T-helper 2 cell treated with Interferon-gamma antibody and Interleukin-4, amounts not matched to agents 5 μg/mL and 100 μg/mL, for 36 hours (primary cell): ENCODE data around the gene TMC4.
"Not testable (repeated sequence)": the region's sequence is repeated elsewhere in the genome, so short reads cannot be mapped to it uniquely, and the experiment has no call there.

Experiments used
- DNase-seq: peaks from one replicate; pipeline ENCODE4 v3.0.0; 2021; ENCODE audit warnings: low spot score
- H3K27ac Mint-ChIP-seq: one replicate; pipeline ENCODE4 v1.8.0; 2021; ENCODE audit warnings: mild to moderate bottlenecking, mixed read lengths
- H3K27me3 Mint-ChIP-seq: one replicate; pipeline ENCODE4 v1.8.0; 2021; ENCODE audit warnings: low read depth, mixed read lengths
- H3K36me3 Mint-ChIP-seq: one replicate; pipeline ENCODE4 v1.8.0; 2021; ENCODE audit warnings: low read depth, mixed read lengths
- H3K4me1 Mint-ChIP-seq: one replicate; pipeline ENCODE4 v1.8.0; 2021; ENCODE audit warnings: low read depth, mixed read lengths
- H3K4me3 Mint-ChIP-seq: one replicate; pipeline ENCODE4 v1.8.0; 2022; ENCODE audit warnings: mild to moderate bottlenecking, moderate library complexity, mixed read lengths
- H3K9me3 Mint-ChIP-seq: one replicate; pipeline ENCODE4 v1.8.0; 2021; ENCODE audit warnings: mixed read lengths

The TMC4 gene

DNA sequence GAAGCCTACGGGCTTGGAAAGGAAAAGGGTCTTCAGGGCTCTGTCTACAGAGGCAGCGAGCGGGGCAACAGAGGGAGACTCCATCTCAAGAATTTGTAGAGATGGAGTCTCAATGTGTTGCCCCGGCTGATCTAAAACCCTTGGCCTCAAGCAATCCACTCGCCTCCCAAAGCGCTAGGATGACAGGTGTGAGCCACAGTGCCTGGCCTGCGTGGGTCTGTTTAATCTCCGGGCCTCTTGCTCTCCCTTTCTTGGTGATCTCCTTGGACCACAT lies 35.8 kb upstream of the TMC4 start:
- H3K4me1 Mint-ChIP-seq = peaks cover 57% of the 10 kb centered on the region
- peaks cover 68% of the 10 kb centered on the region for H3K36me3 Mint-ChIP-seq
- no peaks in the 10 kb centered on the region for H3K27me3 Mint-ChIP-seq
- H3K9me3 Mint-ChIP-seq = no peaks in the 10 kb centered on the region
- H3K4me3 Mint-ChIP-seq = peak overlapping the region; percentile 65
- no peak for DNase-seq
- H3K27ac Mint-ChIP-seq = peak overlapping the region; percentile 26

DNA sequence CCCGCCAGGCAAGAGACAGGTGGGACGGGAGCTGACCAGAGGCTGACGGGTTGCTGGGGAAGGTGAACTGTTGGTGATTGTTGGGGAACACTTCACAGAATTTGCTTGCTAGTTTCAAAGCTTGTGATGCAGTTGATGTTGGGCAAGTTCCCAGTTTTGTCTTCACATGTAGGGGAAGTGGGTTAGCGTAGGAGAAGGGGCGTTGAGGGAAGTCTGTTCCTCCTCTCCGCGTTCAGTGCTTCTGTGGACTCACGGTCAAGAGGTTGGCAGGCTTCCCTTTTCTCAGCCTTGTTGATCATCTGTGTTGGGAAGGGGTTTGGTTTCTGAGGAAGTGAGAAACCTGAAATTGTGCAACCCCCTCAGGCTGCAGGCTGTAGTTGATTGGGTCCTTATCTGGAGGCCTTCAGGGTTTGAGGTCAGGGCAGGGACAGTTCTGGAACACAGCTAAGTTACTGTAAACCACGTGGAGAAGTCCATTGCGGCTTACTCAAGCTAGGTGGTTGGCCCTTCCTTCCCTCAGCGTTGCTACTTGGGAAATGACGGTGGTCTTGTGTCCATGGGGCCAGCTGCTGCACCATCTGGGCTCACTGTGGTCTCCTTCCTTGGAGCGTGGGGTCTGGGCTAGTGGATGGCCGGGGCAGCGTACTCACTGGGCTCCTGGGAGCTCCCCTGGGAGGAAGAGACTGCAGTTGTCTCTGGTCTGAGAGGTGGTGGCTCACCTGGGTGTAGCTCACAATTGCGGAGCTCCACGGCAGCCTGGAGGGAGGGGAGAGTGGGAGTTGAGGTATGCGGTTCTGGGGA lies 35.2 kb upstream of the TMC4 start:
- peaks cover 72% of the 10 kb centered on the region for H3K36me3 Mint-ChIP-seq
- no peaks in the 10 kb centered on the region for H3K9me3 Mint-ChIP-seq
- H3K4me1 Mint-ChIP-seq = peaks cover 61% of the 10 kb centered on the region
- H3K4me3 Mint-ChIP-seq = peak overlapping the region; percentile 65
- H3K27ac Mint-ChIP-seq = peak overlapping the region; percentile 26
- H3K27me3 Mint-ChIP-seq = no peaks in the 10 kb centered on the region
- DNase-seq = peak; percentile 76

- Mint-ChIP-seq H3K27me3 (no peaks in the 10 kb centered on the region), H3K27ac (no peak overlapping the region), H3K4me3 (peak overlapping the region; percentile 65), H3K36me3 (peaks cover 73% of the 10 kb centered on the region), H3K4me1 (peaks cover 67% of the 10 kb centered on the region), H3K9me3 (no peaks in the 10 kb centered on the region)
- no peak for DNase-seq
Measured at GRCh38 chr19:54207676-54207982, 34.7 kb upstream of the TMC4 start.

- H3K9me3 Mint-ChIP-seq, H3K27ac Mint-ChIP-seq, H3K27me3 Mint-ChIP-seq, DNase-seq: not testable (repeated sequence)
- Mint-ChIP-seq H3K4me1 (peaks cover 71% of the 10 kb centered on the region), H3K4me3 (peak overlapping the region; percentile 65), H3K36me3 (peaks cover 76% of the 10 kb centered on the region)
Measured at GRCh38 chr19:54207193-54207592, 34.2 kb upstream of the TMC4 start.

DNA sequence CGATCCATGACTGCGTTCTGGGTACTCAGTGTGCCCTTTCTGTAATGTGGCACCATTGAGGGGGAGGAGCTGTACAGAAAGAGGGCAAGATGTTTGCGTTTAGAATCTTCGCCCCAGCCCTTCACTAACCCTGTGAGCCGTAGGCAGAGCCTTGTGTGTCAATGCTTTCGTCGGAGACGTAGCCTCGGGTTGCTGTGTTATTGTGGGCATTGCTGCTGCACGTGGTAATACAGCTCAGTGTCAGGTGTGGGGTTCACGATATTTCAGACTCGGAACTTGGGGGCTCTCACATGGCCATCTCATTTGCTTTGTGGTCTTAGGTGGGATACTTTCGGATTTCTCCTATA lies 33.8 kb upstream of the TMC4 start:
- H3K36me3 Mint-ChIP-seq = peaks cover 79% of the 10 kb centered on the region
- peak overlapping the region; percentile 65 for H3K4me3 Mint-ChIP-seq
- no peaks in the 10 kb centered on the region for H3K27me3 Mint-ChIP-seq
- peaks cover 74% of the 10 kb centered on the region for H3K4me1 Mint-ChIP-seq
- H3K27ac Mint-ChIP-seq = no peak overlapping the region
- no peak for DNase-seq
- no peaks in the 10 kb centered on the region for H3K9me3 Mint-ChIP-seq

GRCh38 chr19:54206030-54206830 lies 33.3 kb upstream of the TMC4 start:
- H3K27ac Mint-ChIP-seq = no peak overlapping the region
- no peaks in the 10 kb centered on the region for H3K27me3 Mint-ChIP-seq
- H3K4me3 Mint-ChIP-seq = peak overlapping the region; percentile 40
- no peaks in the 10 kb centered on the region for H3K9me3 Mint-ChIP-seq
- H3K4me1 Mint-ChIP-seq = peaks cover 77% of the 10 kb centered on the region
- H3K36me3 Mint-ChIP-seq = peaks cover 83% of the 10 kb centered on the region
- DNase-seq = no peak

DNA sequence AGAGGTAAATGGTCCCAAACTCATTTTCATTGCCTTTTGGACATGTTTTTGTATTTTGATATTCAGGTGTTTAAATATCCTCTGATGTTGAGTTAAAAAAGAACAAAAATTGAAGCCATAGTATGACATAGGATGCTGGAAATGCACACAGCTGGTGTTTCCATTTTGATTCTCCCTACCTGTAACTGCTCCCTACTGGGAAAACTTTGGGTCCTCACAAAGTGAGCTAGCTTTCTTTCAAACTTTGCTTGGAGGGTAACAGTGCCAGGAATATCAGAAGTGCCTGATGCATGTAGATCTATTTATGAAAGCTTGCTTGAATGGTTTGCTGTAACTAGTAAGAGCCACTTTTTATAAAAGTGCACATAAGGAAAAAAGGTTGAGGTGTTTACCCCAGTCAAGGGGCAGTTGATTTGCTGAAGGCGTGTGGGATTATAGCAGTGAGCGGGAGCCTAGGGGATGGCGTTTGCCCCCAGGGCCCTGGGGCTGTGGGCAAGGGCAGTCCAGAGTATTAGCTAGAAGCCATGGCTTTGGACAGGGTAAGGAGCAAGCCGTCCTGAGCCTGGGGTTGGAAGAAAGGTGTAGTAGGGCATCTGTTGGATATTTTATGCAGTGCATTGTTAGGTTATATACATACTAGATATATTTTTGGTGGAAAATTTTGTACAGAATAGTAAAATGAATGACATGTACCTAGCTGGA lies 32.0 kb upstream of the TMC4 start:
- H3K27ac Mint-ChIP-seq = no peak overlapping the region
- H3K36me3 Mint-ChIP-seq = peaks cover 80% of the 10 kb centered on the region
- no peaks in the 10 kb centered on the region for H3K27me3 Mint-ChIP-seq
- no peaks in the 10 kb centered on the region for H3K9me3 Mint-ChIP-seq
- peak overlapping the region; percentile 27 for H3K4me3 Mint-ChIP-seq
- H3K4me1 Mint-ChIP-seq = peaks cover 69% of the 10 kb centered on the region
- no peak for DNase-seq

DNA sequence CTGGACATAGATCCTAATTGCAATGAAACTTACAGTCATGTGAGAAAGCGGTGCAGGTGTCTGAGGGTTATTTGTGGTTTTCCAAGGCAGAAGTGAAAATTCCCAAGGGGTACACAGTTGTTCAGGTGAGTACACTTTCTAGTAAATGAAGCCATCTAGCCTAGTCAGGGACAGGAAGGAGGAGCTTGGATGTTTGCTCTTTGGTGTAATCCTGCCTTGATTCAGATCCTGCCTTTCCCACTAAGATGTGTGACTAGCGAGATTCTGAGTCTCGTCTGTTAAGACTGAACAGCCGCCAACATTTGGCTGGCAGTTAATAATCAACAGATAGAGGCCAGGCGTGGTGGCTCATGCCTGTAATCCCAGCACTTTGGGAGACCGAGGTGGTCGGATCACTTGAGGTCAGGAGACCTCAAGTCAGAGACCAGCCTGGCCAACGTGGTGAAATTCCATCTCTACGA lies 30.2 kb upstream of the TMC4 start:
- Mint-ChIP-seq H3K27me3 (no peaks in the 10 kb centered on the region), H3K27ac (peak overlapping the region; percentile 36), H3K4me3 (peak overlapping the region; percentile 100), H3K36me3 (peaks cover 73% of the 10 kb centered on the region), H3K9me3 (no peaks in the 10 kb centered on the region), H3K4me1 (peaks cover 65% of the 10 kb centered on the region)
- DNase-seq = no peak

- H3K27ac Mint-ChIP-seq = no peak overlapping the region
- H3K36me3 Mint-ChIP-seq = peaks cover 61% of the 10 kb centered on the region
- H3K4me3 Mint-ChIP-seq = peak overlapping the region; percentile 100
- no peaks in the 10 kb centered on the region for H3K9me3 Mint-ChIP-seq
- H3K4me1 Mint-ChIP-seq = peaks cover 54% of the 10 kb centered on the region
- H3K27me3 Mint-ChIP-seq = no peaks in the 10 kb centered on the region
- DNase-seq = no peak
Measured at GRCh38 chr19:54201980-54202379, 29.0 kb upstream of the TMC4 start.

DNA sequence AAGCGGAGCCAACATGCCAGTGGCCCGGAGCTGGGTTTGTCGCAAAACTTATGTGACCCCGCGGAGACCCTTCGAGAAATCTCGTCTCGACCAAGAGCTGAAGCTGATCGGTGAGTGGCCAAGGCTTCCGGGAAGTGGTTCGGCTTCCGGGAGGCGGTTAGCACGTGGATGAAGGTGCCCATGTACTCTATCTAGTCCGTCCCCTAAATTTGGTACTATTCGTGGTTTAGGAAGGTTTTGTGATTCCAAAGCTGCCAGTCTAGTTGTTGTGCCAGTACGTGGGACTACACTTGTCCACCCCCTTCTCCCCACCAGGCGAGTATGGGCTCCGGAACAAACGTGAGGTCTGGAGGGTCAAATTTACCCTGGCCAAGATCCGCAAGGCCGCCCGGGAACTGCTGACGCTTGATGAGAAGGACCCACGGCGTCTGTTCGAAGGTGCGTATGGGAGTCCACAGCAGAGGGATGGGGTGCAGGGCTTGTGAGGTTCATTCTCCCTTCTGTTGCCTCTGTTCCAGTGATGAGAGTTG lies 28.3 kb upstream of the TMC4 start:
- H3K4me3 Mint-ChIP-seq = peak overlapping the region; percentile 100
- no peak for DNase-seq
- no peaks in the 10 kb centered on the region for H3K9me3 Mint-ChIP-seq
- H3K27me3 Mint-ChIP-seq = no peaks in the 10 kb centered on the region
- peaks cover 48% of the 10 kb centered on the region for H3K4me1 Mint-ChIP-seq
- H3K27ac Mint-ChIP-seq = peak overlapping the region; percentile 100
- H3K36me3 Mint-ChIP-seq = peaks cover 54% of the 10 kb centered on the region

DNA sequence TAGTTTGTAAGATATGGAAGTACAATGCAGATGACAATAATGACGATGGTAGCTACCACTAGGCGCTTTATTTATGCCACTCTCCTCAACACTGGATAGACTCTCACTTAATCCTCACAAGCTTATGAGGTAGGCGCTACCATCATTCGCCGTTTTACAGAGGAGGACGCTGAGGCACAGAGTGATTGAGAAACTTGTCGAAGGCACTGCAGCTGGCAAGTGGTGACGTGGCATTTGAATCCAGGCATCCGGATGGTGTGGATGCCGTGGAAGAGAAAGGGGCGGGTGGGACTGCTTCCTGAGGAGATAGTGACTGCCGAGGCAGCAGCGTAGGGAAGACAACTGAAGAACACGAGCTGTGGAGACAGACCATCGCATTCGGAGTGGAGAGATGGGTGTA lies 26.4 kb upstream of the TMC4 start:
- Mint-ChIP-seq H3K4me3 (peak overlapping the region; percentile 81), H3K27ac (peak overlapping the region; percentile 70), H3K9me3 (no peaks in the 10 kb centered on the region), H3K27me3 (no peaks in the 10 kb centered on the region), H3K4me1 (peaks cover 33% of the 10 kb centered on the region), H3K36me3 (peaks cover 42% of the 10 kb centered on the region)
- no peak for DNase-seq

DNA sequence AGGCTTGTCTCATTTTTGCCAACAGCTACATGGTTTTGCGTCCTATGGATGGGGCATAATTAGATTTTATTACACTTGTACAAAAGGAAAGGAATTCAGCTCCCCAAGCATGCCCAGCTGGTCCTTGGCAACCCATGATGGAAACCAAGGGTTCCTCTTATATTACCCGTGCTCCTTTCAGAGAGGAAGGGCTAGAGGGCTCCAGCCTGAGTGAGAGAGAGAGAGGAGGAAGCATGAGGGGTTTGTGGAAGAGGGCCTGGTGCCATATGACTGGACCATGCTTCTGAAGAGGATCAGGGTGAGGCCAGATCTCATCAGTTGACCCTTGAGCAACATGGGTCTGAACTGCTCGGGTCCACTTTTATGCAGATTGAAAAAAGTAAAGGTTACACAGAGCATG lies 24.2 kb upstream of the TMC4 start:
- Mint-ChIP-seq H3K4me1 (peaks cover 25% of the 10 kb centered on the region), H3K27ac (no peak overlapping the region), H3K27me3 (no peaks in the 10 kb centered on the region), H3K36me3 (peaks cover 24% of the 10 kb centered on the region), H3K9me3 (no peaks in the 10 kb centered on the region), H3K4me3 (no peak overlapping the region)
- DNase-seq = no peak

DNA sequence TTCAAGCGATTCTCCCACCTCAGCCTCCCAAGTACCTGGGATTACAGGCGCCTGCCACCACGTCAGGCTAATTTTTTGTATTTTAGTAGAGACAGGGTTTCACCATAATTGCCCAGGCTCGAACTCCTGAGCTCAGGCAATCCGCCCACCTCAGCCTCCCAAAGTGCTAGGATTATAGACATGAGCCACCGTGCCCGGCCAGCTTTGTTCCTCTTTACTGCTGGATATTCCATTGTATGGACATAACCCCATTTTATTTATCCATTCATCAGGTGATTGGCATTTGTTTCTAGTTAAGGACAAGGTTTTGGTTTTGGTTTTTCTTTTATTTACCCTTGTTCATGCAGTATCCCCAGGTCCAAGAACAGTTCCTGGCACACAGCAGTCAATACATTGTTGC lies 23.6 kb upstream of the TMC4 start:
- H3K27me3 Mint-ChIP-seq = no peaks in the 10 kb centered on the region
- no peaks in the 10 kb centered on the region for H3K9me3 Mint-ChIP-seq
- no peak overlapping the region for H3K27ac Mint-ChIP-seq
- DNase-seq = no peak
- peaks cover 18% of the 10 kb centered on the region for H3K36me3 Mint-ChIP-seq
- no peak overlapping the region for H3K4me3 Mint-ChIP-seq
- peaks cover 26% of the 10 kb centered on the region for H3K4me1 Mint-ChIP-seq

DNA sequence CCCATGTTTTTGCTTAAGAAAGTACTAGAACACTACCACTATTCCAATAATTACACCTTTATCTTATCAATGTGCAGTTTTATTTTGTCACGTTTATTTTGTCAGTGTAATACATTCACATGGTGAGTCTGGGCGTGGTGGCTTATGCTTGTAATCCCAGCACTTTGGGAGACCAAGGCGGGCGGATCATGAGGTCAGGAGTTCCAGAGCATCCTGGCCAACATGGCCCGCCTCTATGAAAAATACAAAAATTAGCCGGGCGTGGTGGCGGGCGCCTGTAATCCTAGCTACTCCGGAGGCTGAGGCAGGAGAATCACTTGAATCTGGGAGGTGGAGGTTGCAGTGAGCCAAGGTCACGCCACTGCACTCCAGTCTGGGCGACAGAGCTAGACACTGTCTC lies 21.5 kb upstream of the TMC4 start:
- not testable (repeated sequence) for H3K9me3 Mint-ChIP-seq, DNase-seq, H3K27ac Mint-ChIP-seq, H3K4me3 Mint-ChIP-seq, H3K27me3 Mint-ChIP-seq
- Mint-ChIP-seq H3K4me1 (peaks cover 20% of the 10 kb centered on the region), H3K36me3 (peaks cover 10% of the 10 kb centered on the region)
